ENCODE results near the gene CLPTM1L.

DNA sequence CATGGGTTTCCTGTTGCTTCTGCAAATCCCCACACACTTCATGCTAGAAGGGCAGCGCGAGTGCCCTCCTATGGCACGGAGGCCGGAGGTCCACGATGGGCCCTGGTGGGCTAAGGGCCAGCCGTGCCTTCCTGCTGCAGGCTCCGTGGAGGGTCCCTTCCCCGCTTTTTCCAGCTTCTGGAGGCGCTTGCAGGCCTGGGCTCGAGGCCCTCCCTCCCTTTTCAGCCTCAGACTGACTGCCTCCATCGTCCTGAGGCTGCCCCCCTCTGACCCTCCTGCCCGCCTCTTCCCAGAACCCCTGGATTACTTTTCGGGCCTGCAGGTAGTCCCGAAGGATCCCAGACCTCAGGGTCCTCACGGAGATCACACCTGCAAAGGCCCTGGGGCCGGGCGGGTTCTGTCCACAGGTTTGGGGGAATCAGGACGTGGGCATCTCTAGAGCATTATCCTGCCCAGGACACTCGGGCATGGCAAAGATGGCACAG, 46.8 kb downstream of the CLPTM1L start:
- no peak for TF ChIP-seq POLR2A (IDR thresholded peaks at IDR 0.05; ENCODE audit: low read length)
- no peak for TF ChIP-seq GATA1 (IDR thresholded peaks at IDR 0.05; ENCODE audit: low read depth, low read length)
